DOHH2 (cell line): ENCODE data around the gene ALDH4A1.

Experiments used
- H3F3A ChIP-seq: fragments of 200-600 bp; sonication (generic), shearing (Covaris generic); 2 replicates; pipeline ENCODE4 v1.6.0; 2016; ENCODE audit warnings: antibody characterized with exemption, mild to moderate bottlenecking; ENCODE audit not compliant: control insufficient read depth, insufficient read depth
- H3K27ac ChIP-seq: fragments of 200-600 bp; sonication (generic); 2 replicates; pipeline ENCODE4 v1.5.1; 2014; ENCODE audit warnings: low read depth, mild to moderate bottlenecking, low read length, moderate library complexity
- H3K27me3 ChIP-seq: fragments of 200-600 bp; sonication (generic); 2 replicates; pipeline ENCODE4 v1.6.1; 2014; ENCODE audit warnings: mild to moderate bottlenecking, low read length, mixed read lengths; ENCODE audit not compliant: control insufficient read depth
- H3K36me3 ChIP-seq: fragments of 200-600 bp; sonication (generic); 2 replicates; pipeline ENCODE4 v1.6.1; 2014; ENCODE audit warnings: mild to moderate bottlenecking, low read length, moderate library complexity, mixed read lengths; ENCODE audit not compliant: control insufficient read depth
- H3K4me1 ChIP-seq: fragments of 200-600 bp; sonication (generic); 2 replicates; pipeline ENCODE4 v1.6.1; 2014; ENCODE audit warnings: mild to moderate bottlenecking, low read length, mixed read lengths; ENCODE audit not compliant: control insufficient read depth
- H3K4me2 ChIP-seq: fragments of 200-600 bp; sonication (generic); 2 replicates; pipeline ENCODE4 v1.6.0; 2014; ENCODE audit warnings: mild to moderate bottlenecking, low read length, moderate library complexity
- H3K4me3 ChIP-seq: fragments of 200-600 bp; sonication (generic); 2 replicates; pipeline ENCODE4 v1.5.1; 2014; ENCODE audit warnings: mild to moderate bottlenecking, low read length, mixed read lengths
- H3K79me2 ChIP-seq: fragments of 200-600 bp; sonication (generic); 2 replicates; pipeline ENCODE4 v1.6.1; 2014; ENCODE audit warnings: mild to moderate bottlenecking, low read length, mixed read lengths; ENCODE audit not compliant: control insufficient read depth
- H3K9me2 ChIP-seq: fragments of 200-600 bp; sonication (generic); replicated peaks from 2 replicates; pipeline ENCODE4 v1.6.1; 2014; ENCODE audit warnings: mild to moderate bottlenecking, low read length, mixed read lengths; ENCODE audit not compliant: control insufficient read depth
- H3K9me3 ChIP-seq: fragments of 200-600 bp; sonication (generic); 2 replicates; pipeline ENCODE4 v1.6.1; 2014; ENCODE audit warnings: antibody characterized with exemption, low read length, mixed read lengths; ENCODE audit not compliant: control insufficient read depth, insufficient read depth
- H4K20me1 ChIP-seq: fragments of 200-600 bp; sonication (generic); 2 replicates; pipeline ENCODE4 v1.6.0; 2014; ENCODE audit warnings: low read depth, mild to moderate bottlenecking, antibody characterized with exemption, low read length, moderate library complexity; ENCODE audit not compliant: control insufficient read depth, insufficient read depth
- EZH2phosphoT487 ChIP-seq: fragments of 200-600 bp; sonication (generic); IDR thresholded peaks from 2 replicates; pipeline ENCODE4 v1.6.1; 2017; ENCODE audit warnings: borderline replicate concordance, mild to moderate bottlenecking, antibody characterized with exemption, low read length, moderate library complexity, mixed read lengths
- TF ChIP-seq, protein P1 (sequence below): fragments of 200-600 bp; sonication (generic); IDR thresholded peaks from one replicate; pipeline ENCODE4 v1.5.1; 2014; ENCODE audit warnings: antibody characterized with exemption, mild to moderate bottlenecking, low read depth, low read length; ENCODE audit not compliant: poor library complexity, severe bottlenecking

Gene ALDH4A1

DNA sequence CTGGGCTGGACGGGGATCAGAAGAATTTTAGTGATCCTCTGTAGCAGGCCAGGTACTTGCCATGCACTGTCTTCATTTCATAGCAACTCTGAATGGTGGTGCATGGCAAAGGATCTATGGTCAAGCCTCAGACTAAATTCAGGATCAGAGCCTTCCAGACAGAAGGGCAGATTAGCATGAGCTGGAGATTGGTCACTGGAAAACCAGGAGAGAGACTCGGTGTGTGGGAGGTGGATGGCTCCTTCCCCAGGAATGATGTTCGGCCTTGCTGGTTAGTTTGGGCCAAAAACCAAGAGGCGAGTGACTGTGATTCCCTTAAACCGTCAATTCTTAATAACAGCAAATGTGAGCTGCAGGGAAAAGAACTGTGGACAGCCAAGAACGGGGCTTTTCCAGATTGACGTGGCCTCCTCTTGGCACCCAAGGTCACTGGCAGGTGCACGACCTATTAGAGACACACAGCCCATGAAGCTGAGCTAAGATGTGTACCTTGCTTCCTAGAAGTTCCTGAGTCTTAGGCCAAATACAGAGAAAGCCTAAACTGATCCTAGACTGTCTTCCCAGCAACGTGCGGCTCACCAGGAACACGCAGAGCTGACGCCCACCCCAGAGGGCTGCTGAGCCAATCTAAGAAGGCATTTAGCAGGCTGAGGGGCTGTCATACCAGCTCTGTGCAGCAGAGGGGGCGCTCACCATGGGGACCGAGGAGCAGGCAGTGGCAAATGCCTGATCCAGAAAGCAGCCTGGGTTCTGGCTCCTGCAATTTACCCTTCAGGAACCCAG, 18.5 kb downstream of the ALDH4A1 start:
- H3K79me2 ChIP-seq = no peaks in the 10 kb centered on the region
- H3K27ac ChIP-seq = no peak overlapping the region
- H3K9me3 ChIP-seq = no peaks in the 10 kb centered on the region
- no peaks in the 10 kb centered on the region for H3K9me2 ChIP-seq
- H4K20me1 ChIP-seq = no peaks in the 10 kb centered on the region; the same call in 1 of the 2 replicates
- H3K36me3 ChIP-seq = no peaks in the 10 kb centered on the region
- no peaks in the 10 kb centered on the region for H3K27me3 ChIP-seq
- TF ChIP-seq, protein P1, sequence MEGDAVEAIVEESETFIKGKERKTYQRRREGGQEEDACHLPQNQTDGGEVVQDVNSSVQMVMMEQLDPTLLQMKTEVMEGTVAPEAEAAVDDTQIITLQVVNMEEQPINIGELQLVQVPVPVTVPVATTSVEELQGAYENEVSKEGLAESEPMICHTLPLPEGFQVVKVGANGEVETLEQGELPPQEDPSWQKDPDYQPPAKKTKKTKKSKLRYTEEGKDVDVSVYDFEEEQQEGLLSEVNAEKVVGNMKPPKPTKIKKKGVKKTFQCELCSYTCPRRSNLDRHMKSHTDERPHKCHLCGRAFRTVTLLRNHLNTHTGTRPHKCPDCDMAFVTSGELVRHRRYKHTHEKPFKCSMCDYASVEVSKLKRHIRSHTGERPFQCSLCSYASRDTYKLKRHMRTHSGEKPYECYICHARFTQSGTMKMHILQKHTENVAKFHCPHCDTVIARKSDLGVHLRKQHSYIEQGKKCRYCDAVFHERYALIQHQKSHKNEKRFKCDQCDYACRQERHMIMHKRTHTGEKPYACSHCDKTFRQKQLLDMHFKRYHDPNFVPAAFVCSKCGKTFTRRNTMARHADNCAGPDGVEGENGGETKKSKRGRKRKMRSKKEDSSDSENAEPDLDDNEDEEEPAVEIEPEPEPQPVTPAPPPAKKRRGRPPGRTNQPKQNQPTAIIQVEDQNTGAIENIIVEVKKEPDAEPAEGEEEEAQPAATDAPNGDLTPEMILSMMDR = peak; percentile 87
- TF ChIP-seq EZH2phosphoT487 = no peak
- H3K4me3 ChIP-seq = no peak overlapping the region
- no peaks in the 10 kb centered on the region for H3K4me1 ChIP-seq
- H3K4me2 ChIP-seq = no peak overlapping the region
- H3F3A ChIP-seq = no peaks in the 10 kb centered on the region

DNA sequence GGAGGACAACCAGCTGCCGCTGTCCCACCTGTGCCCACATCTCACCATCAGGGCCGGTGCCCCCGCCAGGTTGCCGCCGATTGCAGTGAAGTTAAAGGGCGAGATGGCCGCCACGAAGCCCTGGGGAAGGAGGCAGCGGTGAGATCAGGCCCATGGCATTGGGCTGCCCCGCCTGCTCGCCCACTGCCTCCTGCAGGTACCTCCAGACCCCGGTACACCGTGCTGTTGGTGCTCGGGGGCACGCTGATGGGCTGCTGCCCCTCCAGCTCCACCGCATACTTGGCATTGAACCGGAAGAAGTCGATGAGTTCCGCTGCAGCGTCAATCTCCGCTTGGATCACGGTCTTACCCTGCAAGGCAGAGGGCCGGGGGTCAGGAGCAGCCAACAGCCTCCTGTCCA, 19.3 kb downstream of the ALDH4A1 start:
- Histone ChIP-seq H3K79me2 (no peaks in the 10 kb centered on the region), H4K20me1 (no peaks in the 10 kb centered on the region; the same call in 1 of the 2 replicates), H3K27ac (no peak overlapping the region), H3K4me3 (no peak overlapping the region), H3K4me1 (no peaks in the 10 kb centered on the region), H3K9me3 (no peaks in the 10 kb centered on the region), H3K36me3 (no peaks in the 10 kb centered on the region), H3F3A (no peaks in the 10 kb centered on the region), H3K4me2 (no peak overlapping the region), H3K27me3 (no peaks in the 10 kb centered on the region), H3K9me2 (no peaks in the 10 kb centered on the region)
- TF ChIP-seq EZH2phosphoT487 = no peak
- TF ChIP-seq, protein P1 = no peak

DNA sequence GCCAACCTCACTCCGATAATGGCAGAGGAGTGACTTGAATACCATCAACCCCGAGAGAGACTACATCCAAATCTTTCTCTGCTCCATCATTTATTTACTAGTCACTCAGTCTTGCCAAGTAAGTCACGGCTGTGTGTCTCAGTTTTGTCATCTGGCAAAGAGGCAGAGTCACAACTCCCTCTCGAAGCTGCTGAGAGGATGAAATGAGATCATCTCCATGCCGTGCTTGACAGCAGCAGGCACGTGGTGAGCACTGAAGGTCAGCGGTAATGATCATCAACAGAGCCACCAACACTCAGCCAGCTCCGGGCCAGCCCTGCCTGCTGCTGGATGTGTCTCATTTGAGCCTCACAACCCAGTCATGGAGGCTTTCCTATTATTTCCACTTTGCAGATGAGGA, 19.9 kb downstream of the ALDH4A1 start:
- Histone ChIP-seq H3K4me3 (no peak overlapping the region), H3K79me2 (no peaks in the 10 kb centered on the region), H3K4me2 (no peak overlapping the region), H3K9me3 (no peaks in the 10 kb centered on the region), H3K9me2 (no peaks in the 10 kb centered on the region), H3K27me3 (no peaks in the 10 kb centered on the region), H4K20me1 (no peaks in the 10 kb centered on the region; the same call in 1 of the 2 replicates), H3K36me3 (no peaks in the 10 kb centered on the region), H3K4me1 (no peaks in the 10 kb centered on the region), H3F3A (no peaks in the 10 kb centered on the region), H3K27ac (no peak overlapping the region)
- TF ChIP-seq, protein P1 = no peak
- no peak for TF ChIP-seq EZH2phosphoT487
